Neuronal stem cell (in vitro differentiated cells): ENCODE measurements around the gene NSD1.

Source experiments
- DNase-seq: peaks from one replicate; pipeline ENCODE4 v3.0.0-alpha.2; 2013; ENCODE audit warnings: low spot score
- H2AFZ ChIP-seq: one replicate; pipeline ENCODE4 v1.6.1; 2013; ENCODE audit warnings: mild to moderate bottlenecking, low read length, inconsistent platforms
- H2AK5ac ChIP-seq: 2 replicates; pipeline ENCODE4 v1.6.1; 2013; ENCODE audit warnings: low read depth, mild to moderate bottlenecking, inconsistent platforms, low read length, moderate library complexity, mixed read lengths
- H2BK120ac ChIP-seq: 2 replicates; pipeline ENCODE4 v1.6.1; 2013; ENCODE audit warnings: low read depth, mild to moderate bottlenecking, inconsistent platforms, low read length, moderate library complexity, mixed read lengths
- H2BK12ac ChIP-seq: one replicate; pipeline ENCODE4 v1.6.1; 2013; ENCODE audit warnings: low read length, inconsistent platforms
- H2BK15ac ChIP-seq: 2 replicates; pipeline ENCODE4 v1.6.1; 2013; ENCODE audit warnings: mild to moderate bottlenecking, low read length, inconsistent platforms, mixed read lengths
- H2BK5ac ChIP-seq: one replicate; pipeline ENCODE4 v1.6.1; 2013; ENCODE audit warnings: inconsistent platforms, mild to moderate bottlenecking, low read length, moderate library complexity
- H3K14ac ChIP-seq: one replicate; pipeline ENCODE4 v1.6.1; 2013; ENCODE audit warnings: low read length, inconsistent platforms
- H3K18ac ChIP-seq: 2 replicates; pipeline ENCODE4 v1.6.1; 2013; ENCODE audit warnings: low read length, inconsistent platforms
- H3K23ac ChIP-seq: 2 replicates; pipeline ENCODE4 v1.6.1; 2013; ENCODE audit warnings: low read depth, mild to moderate bottlenecking, mixed read lengths, low read length, inconsistent platforms; ENCODE audit not compliant: poor library complexity
- H3K27ac ChIP-seq: replicated peaks from 3 replicates; pipeline ENCODE4 v1.5.1; 2013; ENCODE audit warnings: low read length, inconsistent platforms
- H3K27me3 ChIP-seq, 3 experiments: 2 replicates each; pipeline ENCODE4 v1.6.1; 2013; ENCODE audit warnings: low read length in 3 of 3, mild to moderate bottlenecking in 2 of 3, inconsistent platforms in 1 of 3, low read depth in 1 of 3, mixed read lengths in 1 of 3, moderate library complexity in 1 of 3; ENCODE audit not compliant: control insufficient read depth in 3 of 3, insufficient read depth in 3 of 3
- H3K36me3 ChIP-seq, 2 donors: replicated peaks in 1 of 2; 2 replicates each; pipeline ENCODE4 v1.6.1; 2013; ENCODE audit warnings: low read length in 2 of 2; ENCODE audit not compliant: control insufficient read depth in 2 of 2, insufficient read depth in 2 of 2
- H3K4ac ChIP-seq: 2 replicates; pipeline ENCODE4 v1.6.1; 2013; ENCODE audit warnings: inconsistent platforms, mild to moderate bottlenecking, low read length, moderate library complexity
- H3K4me1 ChIP-seq, 2 donors: 1 replicate in 1 of 2; 2 replicates in 1 of 2; pipeline ENCODE4 v1.6.1; 2013; ENCODE audit warnings: low read length in 2 of 2, low read depth in 1 of 2; ENCODE audit not compliant: control insufficient read depth in 2 of 2, insufficient read depth in 1 of 2
- H3K4me2 ChIP-seq: one replicate; pipeline ENCODE4 v1.6.1; 2013; ENCODE audit warnings: mild to moderate bottlenecking, low read length, inconsistent platforms; ENCODE audit not compliant: insufficient read depth, poor library complexity, severe bottlenecking
- H3K4me3 ChIP-seq, 2 donors: 2 replicates each; pipeline ENCODE4 v1.5.1; 2013; ENCODE audit warnings: low read length in 2 of 2, mild to moderate bottlenecking in 2 of 2, inconsistent platforms in 1 of 2, moderate library complexity in 1 of 2
- H3K79me1 ChIP-seq: one replicate; pipeline ENCODE4 v1.6.1; 2013; ENCODE audit warnings: low read depth, mild to moderate bottlenecking, inconsistent platforms, low read length, moderate library complexity
- H3K9ac ChIP-seq: one replicate; pipeline ENCODE4 v1.6.1; 2013; ENCODE audit warnings: mild to moderate bottlenecking, low read depth, low read length, inconsistent platforms; ENCODE audit not compliant: poor library complexity
- H3K9me3 ChIP-seq, 2 donors: replicated peaks in 1 of 2; 2 replicates each; pipeline versions ENCODE3 to v1.6.1; 2013; ENCODE audit warnings: low read length in 2 of 2, mild to moderate bottlenecking in 2 of 2, inconsistent platforms in 1 of 2, low read depth in 1 of 2, mixed read lengths in 1 of 2, moderate library complexity in 1 of 2; ENCODE audit not compliant: control insufficient read depth in 2 of 2, insufficient read depth in 1 of 2
- H4K8ac ChIP-seq: one replicate; pipeline ENCODE4 v1.6.1; 2013; ENCODE audit warnings: low read depth, mild to moderate bottlenecking, inconsistent platforms, low read length, moderate library complexity
- H4K91ac ChIP-seq: one replicate; pipeline ENCODE4 v1.6.1; 2013; ENCODE audit warnings: low read length, low read depth, mild to moderate bottlenecking, inconsistent platforms; ENCODE audit not compliant: poor library complexity
- WGBS, 2 donors: extraction: QIAGEN DNeasy Blood & Tissue Kit; methylation state at CpG; one replicate each; pipeline ENCODE4 v1.1.7; 2013; ENCODE audit warnings: missing lambda C conversion rate in 2 of 2, mixed read lengths in 1 of 2; ENCODE audit not compliant: insufficient read length in 2 of 2, insufficient replicate concordance in 1 of 2; ENCODE audit errors: extremely low coverage in 2 of 2; 5-methylcytosine and 5-hydroxymethylcytosine counted together

NSD1 gene

DNA sequence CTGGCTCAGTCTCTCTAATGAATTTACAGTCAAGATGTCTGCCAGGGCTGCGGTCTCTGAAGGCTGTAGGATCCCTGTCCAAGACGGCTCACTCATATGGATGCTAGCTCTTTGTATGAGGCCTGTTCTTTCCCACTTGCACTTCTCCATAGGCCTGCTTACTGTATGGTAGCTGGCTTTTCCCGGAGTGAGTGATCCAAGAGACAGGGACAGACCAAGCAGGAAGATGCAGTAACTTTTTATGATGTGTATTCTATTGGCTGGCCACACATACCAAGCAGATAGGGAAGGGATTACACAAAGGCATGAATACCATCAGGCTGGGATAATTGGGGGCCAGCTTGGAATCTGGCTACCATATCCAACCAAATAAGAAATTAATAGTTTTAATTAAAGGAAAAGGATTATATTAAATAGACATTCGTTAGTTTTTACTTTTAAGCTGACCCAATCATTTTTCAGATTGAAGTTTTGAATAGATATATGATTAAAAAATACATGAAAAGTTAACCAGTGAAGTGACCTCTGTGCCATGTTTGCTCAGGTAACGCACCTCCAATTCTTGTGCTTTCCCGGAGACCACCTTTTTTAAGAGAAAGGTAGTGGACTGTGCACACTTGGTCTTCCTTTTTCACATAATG, 20.6 kb downstream of the NSD1 start:
- Histone ChIP-seq H3K9ac (no peak overlapping the region), H2AFZ (no peak overlapping the region), H3K4ac (no peak overlapping the region), H3K18ac (no peak overlapping the region), H3K4me2 (no peak overlapping the region), H2BK120ac (no peak overlapping the region), H3K4me1 (no peaks in the 10 kb centered on the region), H3K14ac (no peak overlapping the region), H4K8ac (no peak overlapping the region), H3K27ac (no peak overlapping the region), H2BK12ac (no peak overlapping the region), H3K79me1 (peaks cover 6% of the 10 kb centered on the region), H2BK15ac (no peak overlapping the region), H3K9me3 (no peaks in the 10 kb centered on the region), H4K91ac (no peak overlapping the region), H3K36me3 (peaks cover 0 to 7% of the 10 kb centered on the region in 2 donors), H2BK5ac (no peak overlapping the region), H3K27me3 (no peaks in the 10 kb centered on the region), H3K4me3 (no peak overlapping the region), H3K23ac (no peak overlapping the region), H2AK5ac (no peak overlapping the region)
- DNase-seq = no peak
- WGBS, 2 donors = no CpG with 5 or more reads among the region's 6 CpGs

DNA sequence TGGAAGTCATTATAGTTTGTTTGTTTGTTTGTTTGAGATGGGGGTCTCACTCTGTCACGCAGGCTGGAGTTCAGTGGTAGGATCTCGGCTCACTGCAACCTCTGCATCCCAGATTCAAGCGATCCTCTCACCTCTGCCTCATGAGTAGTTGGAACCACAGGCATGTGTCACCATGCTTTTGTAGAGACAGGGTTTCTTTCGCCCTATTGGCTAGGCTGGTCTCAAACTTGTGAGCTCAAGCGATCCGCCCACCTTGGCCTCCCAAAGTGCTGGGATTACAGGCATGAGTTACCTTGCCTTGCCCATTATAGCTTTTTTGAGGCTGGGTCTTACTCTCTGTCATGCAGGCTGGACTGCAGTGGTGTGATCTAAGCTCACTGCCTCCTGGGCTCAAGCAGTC, 28.8 kb downstream of the NSD1 start:
- Histone ChIP-seq H3K27ac (no peak overlapping the region), H3K79me1 (peaks cover 3% of the 10 kb centered on the region), H3K27me3 (no peaks in the 10 kb centered on the region), H2BK5ac (no peak overlapping the region), H3K4me2 (no peak overlapping the region), H3K4ac (no peak overlapping the region), H3K23ac (no peak overlapping the region), H4K8ac (no peak overlapping the region), H2AK5ac (no peak overlapping the region), H3K4me1 (no peaks in the 10 kb centered on the region), H2BK120ac (no peak overlapping the region), H3K36me3 (peaks cover 0 to 4% of the 10 kb centered on the region in 2 donors), H2BK15ac (no peak overlapping the region), H3K14ac (no peak overlapping the region), H3K18ac (no peak overlapping the region), H3K4me3 (no peak overlapping the region), H2BK12ac (no peak overlapping the region), H3K9me3 (no peaks in the 10 kb centered on the region), H4K91ac (no peak overlapping the region), H2AFZ (no peak overlapping the region), H3K9ac (no peak overlapping the region)
- WGBS, 2 donors = no CpG with 5 or more reads among the region's 6 CpGs
- no peak for DNase-seq

DNA sequence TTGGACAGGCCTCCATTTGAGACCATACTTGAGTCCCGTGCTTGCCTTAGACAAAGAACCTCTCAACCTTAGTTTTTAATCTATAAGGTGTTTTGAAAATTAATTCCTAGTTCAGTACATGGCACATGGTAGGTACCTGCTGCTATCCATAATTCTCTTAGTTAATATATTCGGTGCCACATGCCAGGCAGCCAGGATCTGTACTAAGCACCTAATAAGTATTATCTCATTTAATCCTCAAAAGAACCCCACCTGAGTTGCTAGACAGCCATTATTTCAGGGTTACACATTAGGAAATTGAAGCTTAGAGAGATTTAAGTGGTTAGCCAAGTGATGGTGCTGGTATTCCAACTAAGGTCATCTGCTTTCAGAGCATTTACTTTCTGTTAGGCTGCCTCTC, 29.9 kb downstream of the NSD1 start:
- H3K23ac ChIP-seq = no peak overlapping the region
- H3K4ac ChIP-seq = no peak overlapping the region
- H2AK5ac ChIP-seq = no peak overlapping the region
- H4K91ac ChIP-seq = no peak overlapping the region
- no peaks in the 10 kb centered on the region for H3K4me1 ChIP-seq
- peaks cover 3% of the 10 kb centered on the region for H3K79me1 ChIP-seq
- DNase-seq = no peak
- H2AFZ ChIP-seq = no peak overlapping the region
- H3K14ac ChIP-seq = no peak overlapping the region
- H2BK5ac ChIP-seq = no peak overlapping the region
- H2BK15ac ChIP-seq = no peak overlapping the region
- no peaks in the 10 kb centered on the region for H3K27me3 ChIP-seq
- H3K18ac ChIP-seq = no peak overlapping the region
- no peak overlapping the region for H3K9ac ChIP-seq
- no peak overlapping the region for H3K27ac ChIP-seq
- H4K8ac ChIP-seq = no peak overlapping the region
- H3K4me2 ChIP-seq = no peak overlapping the region
- no peak overlapping the region for H2BK12ac ChIP-seq
- no CpG with 5 or more reads among the region's 2 CpGs for WGBS, 2 donors
- H2BK120ac ChIP-seq = no peak overlapping the region
- no peak overlapping the region for H3K4me3 ChIP-seq
- peaks cover 0 to 6% of the 10 kb centered on the region in 2 donors for H3K36me3 ChIP-seq
- no peaks in the 10 kb centered on the region for H3K9me3 ChIP-seq

DNA sequence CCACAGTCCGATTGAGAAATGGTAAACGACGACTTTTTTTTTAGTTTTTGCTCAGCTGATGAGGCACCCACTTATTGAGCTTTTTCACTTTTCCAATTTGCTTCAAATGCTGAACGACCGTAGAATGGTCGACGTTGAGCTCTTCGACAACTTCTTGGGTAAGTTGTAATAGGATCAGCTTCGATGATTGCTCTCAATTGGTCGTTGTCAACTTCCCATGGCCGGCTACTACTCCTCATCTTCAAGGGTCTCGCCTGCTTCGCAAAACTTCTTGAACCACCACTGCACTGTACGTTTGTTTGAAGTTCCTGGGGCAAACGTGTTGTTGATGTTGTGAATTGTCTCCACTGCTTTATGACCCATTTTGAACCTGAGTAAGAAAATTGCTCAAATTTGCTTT, 35.7 kb downstream of the NSD1 start:
- Histone ChIP-seq H3K27me3 (no peaks in the 10 kb centered on the region), H3K9me3 (no peaks in the 10 kb centered on the region), H3K4ac (no peak overlapping the region), H3K79me1 (peaks cover 7% of the 10 kb centered on the region), H2BK12ac (no peak overlapping the region), H3K23ac (no peak overlapping the region), H4K8ac (no peak overlapping the region), H3K18ac (no peak overlapping the region), H2BK15ac (no peak overlapping the region), H3K4me3 (no peak overlapping the region), H2AFZ (no peak overlapping the region), H3K9ac (no peak overlapping the region), H2BK5ac (no peak overlapping the region), H2AK5ac (no peak overlapping the region), H3K14ac (no peak overlapping the region), H3K4me2 (no peak overlapping the region), H4K91ac (no peak overlapping the region), H2BK120ac (no peak overlapping the region), H3K4me1 (no peaks in the 10 kb centered on the region), H3K27ac (no peak overlapping the region), H3K36me3 (peaks cover 0 to 8% of the 10 kb centered on the region in 2 donors)
- no CpG with 5 or more reads among the region's 15 CpGs for WGBS, 2 donors
- no peak for DNase-seq
